GM21786 (cell line): ENCODE data around the gene SEMA3G.

ENCODE experiments used
- ATAC-seq: cut with Tn5 transposase; IDR thresholded peaks from one replicate; pipeline ENCODE4 v1.9.1; 2021; ENCODE audit not compliant: unreplicated experiment

The SEMA3G gene

DNA sequence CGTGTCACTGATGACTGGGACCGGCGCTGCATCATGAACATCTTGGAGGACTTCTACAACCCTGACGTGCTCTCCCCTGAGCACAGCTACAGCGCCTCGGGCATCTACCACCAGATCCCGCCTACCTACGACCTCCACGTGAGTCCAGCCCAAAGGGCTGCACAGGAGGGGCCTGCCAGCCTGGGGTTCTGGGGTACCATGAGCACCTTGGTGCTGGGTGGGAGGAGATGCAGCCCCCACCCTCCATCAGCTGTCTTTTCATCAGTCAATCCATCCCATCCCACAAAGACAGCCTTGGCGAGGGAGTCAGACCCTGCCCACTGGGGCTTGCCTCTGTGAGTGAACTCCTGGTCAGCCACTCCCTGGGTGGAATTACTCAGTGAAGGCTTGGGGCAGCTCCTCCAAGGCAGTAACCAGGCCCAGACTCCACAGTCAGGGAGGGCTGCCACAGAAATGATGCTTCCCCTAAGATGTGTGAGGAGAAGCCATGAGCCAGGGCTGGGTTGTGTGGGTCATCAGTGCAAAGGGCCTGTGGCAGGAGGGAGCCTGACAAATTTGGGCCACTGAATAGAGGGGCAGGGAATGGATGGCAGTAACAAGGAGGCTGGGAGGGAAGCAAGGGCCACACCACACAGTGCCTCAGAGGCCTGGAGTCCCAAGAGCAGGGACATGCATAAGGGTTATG, 47.9 kb downstream of the SEMA3G start:
- no peak for ATAC-seq

DNA sequence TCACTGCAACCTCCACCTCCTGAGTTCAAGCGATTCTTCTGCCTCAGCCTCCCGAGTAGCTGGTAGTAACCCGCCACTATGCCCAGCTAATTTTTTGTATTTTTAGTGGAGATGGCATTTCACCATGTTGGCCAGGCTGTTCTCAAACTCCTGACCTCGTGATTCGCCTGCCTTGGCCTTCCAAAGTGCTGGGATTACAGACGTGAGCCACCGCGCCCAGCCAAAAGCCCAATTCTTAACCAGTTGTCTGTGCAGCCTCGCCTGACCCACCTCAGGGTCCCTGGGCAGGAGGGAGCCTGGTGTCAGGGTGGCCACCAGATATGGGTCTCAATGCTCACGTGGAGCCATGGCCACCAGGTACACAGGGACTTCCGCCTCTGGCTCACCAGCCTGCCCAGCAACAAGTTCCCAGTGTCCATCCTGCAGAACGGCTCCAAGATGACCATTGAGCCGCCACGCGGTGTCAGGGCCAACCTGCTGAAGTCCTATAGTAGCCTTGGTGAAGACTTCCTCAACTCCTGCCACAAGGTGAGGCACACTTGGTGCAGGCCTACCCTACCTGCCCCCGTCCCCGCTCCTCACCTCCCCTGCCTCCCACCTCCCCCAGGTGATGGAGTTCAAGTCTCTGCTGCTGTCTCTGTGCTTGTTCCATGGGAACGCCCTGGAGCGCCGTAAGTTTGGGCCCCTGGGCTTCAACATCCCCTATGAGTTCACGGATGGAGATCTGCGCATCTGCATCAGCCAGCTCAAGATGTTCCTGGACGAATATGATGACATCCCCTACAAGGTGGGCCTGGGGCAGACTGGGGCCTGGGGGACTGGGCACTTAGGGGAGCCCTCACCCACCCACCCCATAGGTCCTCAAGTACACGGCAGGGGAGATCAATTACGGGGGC, 48.6 kb downstream of the SEMA3G start:
- no peak for ATAC-seq

DNA sequence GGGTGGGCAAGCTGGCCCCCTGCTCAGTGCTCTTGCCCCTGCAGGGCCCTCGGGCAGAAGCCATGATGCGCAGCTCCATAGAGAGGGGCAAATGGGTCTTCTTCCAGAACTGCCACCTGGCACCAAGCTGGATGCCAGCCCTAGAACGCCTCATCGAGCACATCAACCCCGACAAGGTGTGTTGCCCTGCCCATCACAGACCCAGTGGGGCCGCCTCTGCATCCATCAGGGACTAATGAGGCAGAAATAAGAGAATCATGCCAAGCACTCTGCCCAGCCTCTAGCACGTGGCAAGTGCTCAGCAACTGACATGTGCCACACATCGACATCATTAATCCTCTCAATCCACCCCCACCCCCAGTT, 49.4 kb downstream of the SEMA3G start:
- ATAC-seq, result no peak

DNA sequence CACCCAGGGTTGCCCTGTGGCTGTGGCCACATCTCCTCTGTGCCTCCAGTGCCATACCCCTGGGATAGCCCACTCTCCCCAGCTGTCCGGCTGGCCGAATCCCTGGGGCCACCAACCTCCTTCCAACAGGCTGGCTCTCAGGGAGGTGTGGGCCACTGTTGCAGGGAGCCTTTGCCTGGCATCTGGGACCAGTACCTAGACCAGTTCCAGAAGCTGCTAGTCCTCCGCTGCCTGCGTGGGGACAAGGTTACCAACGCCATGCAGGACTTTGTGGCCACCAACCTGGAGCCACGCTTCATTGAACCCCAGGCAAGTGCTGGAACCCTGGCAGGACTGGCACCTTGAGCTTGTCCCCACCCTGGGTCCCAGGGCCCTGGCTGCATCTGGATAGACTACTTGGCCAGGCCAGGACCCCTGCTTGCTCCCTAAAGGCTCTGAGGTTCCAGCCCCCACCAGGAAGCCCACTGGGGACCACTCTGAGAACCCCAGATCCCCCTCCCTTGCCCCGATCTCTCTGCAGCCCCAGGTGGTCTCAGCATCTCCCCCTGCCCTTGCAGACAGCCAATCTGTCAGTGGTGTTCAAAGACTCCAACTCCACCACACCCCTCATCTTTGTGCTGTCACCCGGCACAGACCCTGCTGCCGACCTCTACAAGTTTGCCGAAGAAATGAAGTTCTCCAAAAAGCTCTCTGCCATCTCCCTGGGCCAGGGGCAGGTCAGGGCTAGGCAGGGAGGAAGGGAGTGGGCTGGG, 50.0 kb downstream of the SEMA3G start:
- no peak for ATAC-seq

DNA sequence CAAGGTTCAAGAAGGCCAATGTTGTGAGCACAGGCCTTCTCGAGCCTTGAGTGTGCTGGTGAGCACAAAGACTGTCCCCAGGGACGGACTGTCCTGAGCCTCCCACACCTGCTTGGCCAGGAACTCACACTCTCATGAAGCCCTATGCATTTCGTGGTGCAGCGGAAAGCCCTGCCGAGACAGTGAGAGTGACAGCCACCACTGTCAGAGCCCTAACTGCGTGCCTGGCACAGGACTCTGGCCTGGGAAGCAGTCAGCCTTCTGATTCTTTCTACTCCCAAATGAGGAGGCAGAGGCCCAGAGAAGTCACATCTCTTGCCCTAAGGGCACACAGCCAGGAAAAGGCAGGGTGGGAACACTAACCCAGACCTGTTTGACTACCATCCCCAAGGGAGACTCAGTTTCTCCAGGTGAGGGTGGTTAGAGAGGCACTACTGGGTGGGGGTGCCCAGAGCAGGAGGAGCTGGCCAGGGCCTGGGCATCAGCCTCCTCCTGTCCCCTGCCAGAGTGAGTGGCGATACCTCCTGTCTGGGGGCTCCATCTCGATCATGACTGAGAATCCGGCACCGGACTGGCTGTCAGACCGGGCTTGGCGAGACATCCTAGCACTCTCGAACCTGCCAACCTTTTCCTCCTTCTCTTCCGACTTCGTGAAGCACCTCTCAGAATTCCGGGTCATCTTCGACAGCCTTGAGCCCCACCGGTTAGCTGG, 50.8 kb downstream of the SEMA3G start:
- ATAC-seq, result no peak

DNA sequence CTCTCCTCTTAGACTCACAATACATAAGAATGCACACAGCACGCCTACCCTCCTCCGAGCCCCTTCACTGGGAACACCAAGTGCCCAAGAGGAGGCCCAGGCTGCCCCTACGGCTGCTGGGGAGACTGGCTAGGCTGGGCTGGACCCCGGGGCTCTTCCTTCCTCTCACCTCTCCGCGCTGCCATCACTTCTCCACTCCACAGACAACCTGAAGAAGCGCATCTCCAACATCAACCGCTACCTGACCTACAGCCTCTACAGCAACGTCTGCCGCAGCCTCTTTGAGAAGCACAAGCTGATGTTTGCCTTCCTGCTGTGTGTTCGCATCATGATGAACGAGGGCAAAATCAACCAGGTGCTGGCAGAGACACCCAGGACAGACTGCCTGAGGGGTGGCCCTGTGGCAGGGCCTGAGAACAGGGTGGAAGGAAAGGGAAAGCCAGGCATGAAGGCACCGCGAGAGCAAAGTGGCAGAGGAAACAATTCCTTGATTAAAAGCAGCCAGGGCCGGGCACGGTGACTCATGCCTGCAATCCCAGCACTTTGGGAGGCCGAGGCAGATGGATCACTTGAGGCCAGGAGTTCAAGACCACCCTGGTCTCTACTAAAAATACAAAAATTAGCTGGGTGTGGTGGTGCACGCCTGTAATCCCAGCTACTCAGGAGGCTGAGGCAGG, 51.6 kb downstream of the SEMA3G start:
- no peak for ATAC-seq

DNA sequence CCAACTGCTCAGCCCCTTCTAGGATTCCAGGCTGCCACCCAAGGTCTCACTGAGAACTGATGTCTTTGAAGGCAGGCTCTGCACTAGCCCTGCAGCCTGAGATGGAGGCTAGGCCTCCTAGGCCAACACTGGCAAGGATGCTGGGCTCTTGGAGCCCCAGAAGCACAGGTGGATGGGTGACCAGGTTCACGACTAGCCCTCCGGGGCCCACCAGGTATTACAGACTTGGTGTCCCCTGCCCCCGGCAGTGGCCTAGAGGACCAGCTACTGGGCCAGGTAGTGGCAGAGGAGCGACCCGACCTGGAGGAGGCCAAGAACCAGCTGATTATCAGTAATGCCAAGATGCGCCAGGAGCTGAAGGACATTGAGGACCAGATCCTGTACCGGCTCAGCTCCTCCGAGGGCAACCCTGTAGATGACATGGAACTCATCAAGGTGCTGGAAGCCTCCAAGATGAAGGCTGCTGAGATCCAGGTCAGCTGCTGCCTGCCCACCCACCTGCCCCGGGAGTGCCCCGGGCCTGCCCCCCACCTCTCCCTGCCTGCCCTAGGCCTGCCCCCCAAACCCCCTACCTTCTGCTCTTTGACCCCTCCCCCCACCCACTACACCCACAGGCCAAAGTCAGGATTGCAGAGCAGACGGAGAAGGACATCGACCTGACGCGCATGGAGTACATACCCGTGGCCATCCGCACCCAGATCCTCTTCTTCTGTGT, 52.5 kb downstream of the SEMA3G start:
- no peak for ATAC-seq

DNA sequence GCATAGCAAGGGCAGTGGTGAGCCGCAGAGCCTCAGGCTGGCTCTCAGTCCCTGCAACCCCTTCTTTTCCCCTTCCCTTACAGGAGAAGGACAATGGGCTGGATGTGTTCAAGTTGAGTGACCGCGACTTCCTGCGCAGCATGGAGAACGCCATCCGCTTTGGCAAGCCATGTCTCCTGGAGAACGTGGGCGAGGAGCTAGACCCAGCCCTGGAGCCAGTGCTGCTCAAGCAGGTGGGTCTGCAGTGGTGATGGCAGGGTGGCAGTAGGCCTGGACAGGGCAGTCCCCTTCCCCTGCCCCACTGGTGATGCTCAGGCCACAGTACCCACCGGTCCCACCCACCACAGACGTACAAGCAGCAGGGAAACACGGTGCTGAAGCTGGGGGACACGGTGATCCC, 53.8 kb downstream of the SEMA3G start:
- no peak for ATAC-seq

DNA sequence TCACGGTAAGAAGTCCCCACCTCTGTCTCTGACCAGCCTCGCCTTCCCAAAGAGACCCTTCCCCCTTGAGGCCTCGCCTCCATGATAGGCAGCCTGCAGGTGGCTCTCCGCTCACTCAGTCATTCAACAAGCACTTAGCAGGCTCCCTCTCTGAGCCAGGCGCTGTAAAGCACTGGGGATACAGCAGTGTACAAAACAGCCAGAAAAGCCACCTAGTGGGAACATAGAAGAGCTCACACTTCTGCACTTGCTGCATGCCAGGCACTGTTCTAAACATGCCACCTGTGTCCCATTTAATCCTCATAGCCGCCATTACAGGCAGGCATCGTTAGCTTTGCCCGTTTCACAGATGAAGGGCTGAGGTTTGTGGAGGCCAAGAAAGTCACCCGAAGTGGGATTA, 56.0 kb downstream of the SEMA3G start:
- ATAC-seq, result no peak

DNA sequence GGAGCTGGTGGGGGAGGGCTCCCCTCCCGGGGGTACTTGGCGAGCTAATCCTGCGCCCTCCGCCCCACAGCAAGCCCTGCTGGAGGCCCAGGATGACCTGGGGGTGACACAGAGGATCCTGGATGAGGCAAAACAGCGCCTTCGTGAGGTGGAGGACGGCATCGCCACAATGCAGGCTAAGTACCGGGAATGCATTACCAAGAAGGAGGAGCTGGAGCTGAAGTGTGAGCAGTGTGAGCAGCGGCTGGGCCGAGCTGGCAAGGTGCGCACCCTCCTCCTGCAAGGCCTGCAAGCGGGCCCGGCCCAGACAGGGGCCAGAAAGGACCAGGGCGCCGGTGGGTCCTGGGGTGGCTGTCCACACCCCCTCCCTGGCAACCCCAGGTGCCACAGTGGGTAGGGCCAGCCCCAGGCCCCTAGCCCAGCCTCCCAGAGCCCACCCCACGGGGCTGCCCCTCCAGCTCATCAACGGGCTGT, 56.5 kb downstream of the SEMA3G start:
- no peak for ATAC-seq

DNA sequence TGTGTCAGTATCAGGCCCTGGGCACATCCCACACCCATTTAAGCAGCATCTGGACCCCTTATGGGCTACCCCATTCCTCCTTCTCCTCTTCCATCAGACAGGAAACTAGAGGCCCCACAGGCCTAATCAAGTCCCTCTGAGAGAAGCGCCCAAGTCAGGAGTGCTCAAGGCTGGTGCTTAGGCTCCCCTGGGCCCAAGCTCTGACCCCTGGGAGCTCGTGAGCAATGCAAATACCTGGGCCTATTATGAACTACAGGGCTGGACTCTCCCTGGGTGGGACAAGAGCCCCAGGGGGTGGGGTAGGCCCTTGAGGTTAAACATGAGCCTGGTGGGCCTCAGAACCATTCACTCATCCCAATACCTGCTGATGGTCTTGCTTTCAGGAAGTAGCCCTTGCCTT, 57.4 kb downstream of the SEMA3G start:
- ATAC-seq, result no peak

DNA sequence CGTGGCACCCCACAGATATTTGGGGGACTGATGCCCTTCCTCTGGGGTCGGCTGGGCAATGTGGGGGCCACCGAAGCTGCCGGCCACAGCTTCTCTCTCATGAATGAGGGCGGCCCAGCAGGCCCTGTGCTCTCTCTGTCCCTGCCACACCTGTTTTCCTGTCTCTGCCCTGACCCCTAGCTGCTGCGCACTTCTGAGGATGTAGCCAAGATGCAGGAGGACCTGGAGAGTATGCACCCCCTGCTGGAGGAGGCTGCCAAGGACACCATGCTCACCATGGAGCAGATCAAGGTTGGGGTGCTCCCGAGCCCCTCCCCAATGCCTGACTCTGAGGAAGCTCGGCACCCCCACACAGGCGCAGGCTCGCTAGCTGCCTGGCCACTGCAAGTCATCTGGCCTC, 59.7 kb downstream of the SEMA3G start:
- ATAC-seq, result no peak

DNA sequence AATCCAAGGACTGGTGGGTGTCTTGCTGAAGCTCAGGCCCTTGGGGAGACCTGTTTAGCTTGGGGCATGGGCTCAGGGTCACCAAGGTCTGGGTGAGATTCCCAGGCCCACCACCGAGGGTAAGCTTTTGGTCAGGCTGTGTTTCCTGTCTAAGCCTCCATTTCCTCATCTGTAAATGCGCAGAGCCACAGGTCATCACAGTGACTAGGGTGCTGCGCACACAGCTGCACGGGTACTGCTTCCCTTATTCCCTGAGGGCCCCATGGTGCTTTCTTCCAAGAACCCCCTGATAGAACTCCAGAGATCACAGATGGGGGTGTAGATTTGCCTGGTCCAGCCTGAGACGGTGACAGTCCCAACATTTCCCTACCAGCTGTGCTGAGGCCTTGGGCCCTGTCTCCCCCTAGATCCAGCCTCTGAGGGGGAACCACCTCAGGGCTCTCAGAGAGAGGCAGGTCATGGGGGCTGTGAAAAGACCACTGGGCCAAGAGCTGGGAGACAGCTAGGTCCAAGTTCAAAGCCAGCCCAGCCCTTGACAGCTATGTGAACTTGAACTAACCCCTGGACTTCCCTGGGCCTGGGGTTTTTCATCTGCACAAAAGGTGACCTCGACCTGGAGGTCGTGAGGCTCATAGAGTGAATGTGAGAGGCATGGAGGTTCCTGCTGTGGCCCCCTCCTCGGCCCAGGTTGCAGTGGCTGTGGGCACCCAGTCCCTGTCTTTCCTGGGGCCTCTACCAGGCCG, 60.7 kb downstream of the SEMA3G start:
- no peak for ATAC-seq

DNA sequence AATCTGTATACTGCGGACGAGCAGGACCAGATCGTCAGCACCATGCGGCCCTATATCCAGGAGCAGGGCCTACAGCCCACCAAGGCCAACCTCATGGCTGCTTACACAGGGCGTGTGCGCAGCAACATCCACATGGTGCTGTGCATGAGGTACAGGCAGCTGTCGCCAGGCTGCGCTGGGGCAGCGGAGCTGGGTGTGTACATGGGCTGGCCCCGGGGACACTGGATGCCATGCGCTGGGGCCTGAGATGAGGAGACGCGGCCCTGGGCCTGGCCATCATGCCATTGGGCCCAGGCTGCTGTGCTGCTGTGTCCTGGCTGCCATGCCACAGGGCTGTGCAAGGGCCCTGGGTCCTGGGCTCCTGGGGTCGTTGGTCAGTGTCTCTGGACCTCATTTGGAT, 61.5 kb downstream of the SEMA3G start:
- no peak for ATAC-seq
